ENCODE measurements around the gene GPRIN1. TPM values are rescaled to one million over a fixed set of nuclear protein-coding genes. Genes with fewer than 3 reads are reported as not detected.

Gene GPRIN1
- polyA plus RNA-seq, 1 experiment = 4.0 TPM

DNA sequence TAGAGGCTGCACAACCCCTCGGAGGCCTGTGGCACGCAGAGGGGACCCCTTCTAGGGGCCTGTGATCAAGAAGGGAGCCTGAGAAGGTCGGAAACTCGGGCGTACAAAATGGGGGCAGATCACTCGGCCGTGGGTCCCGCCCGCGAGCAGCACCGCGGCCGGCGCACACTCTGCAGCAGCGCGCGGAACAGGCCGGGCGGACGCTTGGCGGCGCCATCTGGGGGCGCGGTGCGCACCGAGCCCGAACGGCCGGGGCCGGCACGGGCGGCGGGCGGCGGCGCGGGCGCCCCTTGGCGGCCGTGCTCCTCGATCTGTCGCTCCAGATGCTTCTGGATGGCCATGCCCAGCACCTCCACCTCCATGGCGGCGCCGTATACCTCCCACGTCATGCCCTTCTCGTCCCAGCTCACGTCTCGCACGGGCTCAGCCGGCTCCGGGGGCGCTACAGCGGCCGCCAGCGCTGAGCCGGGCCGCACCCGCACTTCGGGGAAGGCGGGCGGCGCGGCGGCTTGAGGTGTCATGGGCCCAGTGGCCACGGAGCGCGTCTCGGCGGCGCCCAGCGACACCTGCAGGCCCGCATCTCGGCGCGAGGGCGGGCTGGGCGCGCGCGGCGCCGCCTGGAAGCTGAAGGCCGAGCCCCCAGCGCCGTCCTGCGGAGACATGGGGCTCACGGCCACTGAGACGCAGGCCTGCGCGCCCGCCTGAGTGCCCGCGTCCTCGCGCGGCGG, 13.1 kb downstream of the GPRIN1 start:
- Histone ChIP-seq H3K27me3 (ENCODE audit: control insufficient read depth, insufficient read depth, low read length) (no peaks in the 10 kb centered on the region), H3K4me3 (ENCODE audit: low read depth, low read length) (no peak overlapping the region), H3K27ac (ENCODE audit: low read depth, low read length) (no peak overlapping the region), H3K9me3 (ENCODE audit: control insufficient read depth, insufficient read depth, low read length) (no peaks in the 10 kb centered on the region; the same call in 1 of the 2 replicates)
- no peak for DNase-seq (ENCODE audit: low read depth, low spot score)
- CTCF ChIA-PET = interaction anchor here (1.2 kb wide), 1 partner anchor 23 kb away, joined by 3 read pairs; no protein-coding TSS in a partner anchor
- POLR2A ChIA-PET = no interaction called here
- TF ChIP-seq, protein P1, sequence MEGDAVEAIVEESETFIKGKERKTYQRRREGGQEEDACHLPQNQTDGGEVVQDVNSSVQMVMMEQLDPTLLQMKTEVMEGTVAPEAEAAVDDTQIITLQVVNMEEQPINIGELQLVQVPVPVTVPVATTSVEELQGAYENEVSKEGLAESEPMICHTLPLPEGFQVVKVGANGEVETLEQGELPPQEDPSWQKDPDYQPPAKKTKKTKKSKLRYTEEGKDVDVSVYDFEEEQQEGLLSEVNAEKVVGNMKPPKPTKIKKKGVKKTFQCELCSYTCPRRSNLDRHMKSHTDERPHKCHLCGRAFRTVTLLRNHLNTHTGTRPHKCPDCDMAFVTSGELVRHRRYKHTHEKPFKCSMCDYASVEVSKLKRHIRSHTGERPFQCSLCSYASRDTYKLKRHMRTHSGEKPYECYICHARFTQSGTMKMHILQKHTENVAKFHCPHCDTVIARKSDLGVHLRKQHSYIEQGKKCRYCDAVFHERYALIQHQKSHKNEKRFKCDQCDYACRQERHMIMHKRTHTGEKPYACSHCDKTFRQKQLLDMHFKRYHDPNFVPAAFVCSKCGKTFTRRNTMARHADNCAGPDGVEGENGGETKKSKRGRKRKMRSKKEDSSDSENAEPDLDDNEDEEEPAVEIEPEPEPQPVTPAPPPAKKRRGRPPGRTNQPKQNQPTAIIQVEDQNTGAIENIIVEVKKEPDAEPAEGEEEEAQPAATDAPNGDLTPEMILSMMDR (IDR thresholded peaks at IDR 0.05; ENCODE audit: low read depth, low read length) = no peak

DNA sequence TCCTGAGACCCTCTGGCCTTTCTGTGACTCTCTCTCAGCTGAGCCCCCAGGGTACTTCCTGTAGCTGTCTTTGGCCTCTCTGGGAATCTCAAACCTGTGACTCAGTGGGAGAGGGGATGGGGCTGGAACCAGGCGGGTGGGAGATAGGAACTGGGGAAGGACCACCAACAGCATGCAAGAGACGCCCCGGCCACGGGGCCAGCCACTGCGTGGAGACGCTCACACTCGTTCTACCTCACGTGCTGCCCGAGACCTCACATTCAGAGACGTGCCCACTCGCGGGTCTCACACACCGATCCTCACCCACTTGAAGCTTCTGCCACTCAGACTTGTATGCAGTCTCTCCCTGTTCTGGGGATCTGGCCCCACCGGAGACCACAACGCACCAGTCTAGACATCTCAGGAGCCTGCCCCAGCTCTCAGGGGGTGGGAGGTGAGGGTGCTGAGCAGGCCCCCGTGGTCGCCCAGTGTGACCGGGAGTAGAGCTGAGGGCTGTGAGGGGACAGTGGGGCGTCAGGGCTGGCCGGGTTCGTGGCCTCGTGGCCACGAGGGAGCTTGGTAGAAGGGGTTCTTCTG, 13.8 kb downstream of the GPRIN1 start:
- H3K27ac ChIP-seq (ENCODE audit: low read depth, low read length) = no peak overlapping the region
- H3K4me3 ChIP-seq (ENCODE audit: low read depth, low read length) = no peak overlapping the region
- ChIA-PET CTCF (interaction anchor here (0.9 to 1.2 kb wide), 2 partner anchors 23 to 64 kb away, joined by 3 to 4 read pairs; no protein-coding TSS in a partner anchor), POLR2A (no interaction called here)
- DNase-seq (ENCODE audit: low read depth, low spot score) = no peak
- H3K27me3 ChIP-seq (ENCODE audit: control insufficient read depth, insufficient read depth, low read length) = no peaks in the 10 kb centered on the region
- H3K9me3 ChIP-seq (ENCODE audit: control insufficient read depth, insufficient read depth, low read length) = peaks cover 3% of the 10 kb centered on the region
- TF ChIP-seq, protein P1 (IDR thresholded peaks at IDR 0.05; ENCODE audit: low read depth, low read length) = no peak

DNA sequence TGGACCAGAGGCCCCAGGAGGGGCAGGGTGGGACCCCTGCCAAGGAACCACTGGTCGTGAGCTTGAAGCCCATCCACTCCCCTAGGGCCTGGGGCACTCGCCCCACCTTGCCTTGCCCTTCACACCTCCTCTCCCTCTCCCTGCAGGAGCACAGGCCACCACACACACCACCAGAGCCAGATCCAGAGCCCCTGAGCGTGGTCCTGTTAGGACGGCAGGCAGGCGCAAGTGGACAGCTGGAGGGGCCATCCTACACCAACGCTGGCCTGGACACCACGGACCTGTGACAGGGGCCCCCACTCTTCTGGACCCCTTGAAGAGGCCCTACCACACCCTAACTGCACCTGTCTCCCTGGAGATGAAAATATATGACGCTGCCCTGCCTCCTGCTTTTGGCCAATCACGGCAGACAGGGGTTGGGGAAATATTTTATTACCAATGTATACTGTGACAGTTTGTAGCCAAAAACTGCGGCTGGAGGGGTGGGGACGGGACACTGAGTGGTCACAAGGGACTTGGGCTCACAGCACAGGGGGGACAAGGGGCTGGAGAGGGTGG, 14.5 kb downstream of the GPRIN1 start:
- H3K27ac ChIP-seq (ENCODE audit: low read depth, low read length) = no peak overlapping the region
- DNase-seq (ENCODE audit: low read depth, low spot score) = no peak
- H3K9me3 ChIP-seq (ENCODE audit: control insufficient read depth, insufficient read depth, low read length) = peaks cover 7% of the 10 kb centered on the region
- H3K4me3 ChIP-seq (ENCODE audit: low read depth, low read length) = no peak overlapping the region
- ChIA-PET POLR2A (no interaction called here), CTCF (interaction anchor here (0.9 to 1.2 kb wide), 2 partner anchors 22 to 65 kb away, joined by 3 to 4 read pairs; no protein-coding TSS in a partner anchor)
- TF ChIP-seq, protein P1 (IDR thresholded peaks at IDR 0.05; ENCODE audit: low read depth, low read length) = no peak
- no peaks in the 10 kb centered on the region for H3K27me3 ChIP-seq (ENCODE audit: control insufficient read depth, insufficient read depth, low read length)

DNA sequence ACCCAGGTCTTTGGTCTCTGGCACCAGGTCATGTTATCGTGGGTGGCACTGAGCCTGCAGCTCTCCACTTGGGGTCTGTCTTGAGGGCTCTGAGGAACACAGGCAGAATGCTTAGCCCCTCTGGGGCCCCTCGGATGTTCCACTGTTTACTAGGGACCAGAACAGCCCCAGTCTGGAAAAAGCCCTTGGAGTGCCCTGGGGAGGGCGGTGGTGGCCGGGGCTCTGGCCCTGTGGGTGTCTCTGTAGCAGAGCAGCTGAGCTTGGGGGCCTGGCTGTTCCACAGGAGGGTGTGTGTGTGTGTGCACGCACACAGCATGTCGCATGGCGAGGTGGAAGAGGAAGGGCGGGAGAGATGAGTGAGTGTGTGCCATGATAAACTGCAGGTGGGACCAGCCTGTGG, 15.4 kb downstream of the GPRIN1 start:
- H3K27me3 ChIP-seq (ENCODE audit: control insufficient read depth, insufficient read depth, low read length) = no peaks in the 10 kb centered on the region
- H3K4me3 ChIP-seq (ENCODE audit: low read depth, low read length) = no peak overlapping the region
- no peak for DNase-seq (ENCODE audit: low read depth, low spot score)
- peaks cover 7% of the 10 kb centered on the region for H3K9me3 ChIP-seq (ENCODE audit: control insufficient read depth, insufficient read depth, low read length)
- POLR2A ChIA-PET = no interaction called here
- no peak overlapping the region for H3K27ac ChIP-seq (ENCODE audit: low read depth, low read length)
- CTCF ChIA-PET = no interaction called here
- TF ChIP-seq, protein P1 (IDR thresholded peaks at IDR 0.05; ENCODE audit: low read depth, low read length) = no peak

Data from AG04450 (cell line).